Nephron (organoid): ENCODE results near the gene B4GALT1.
A peak's percentile ranks its signal among the peaks of the same experiment; 100 is the strongest.
"Not testable (repeated sequence)": the region's sequence is repeated elsewhere in the genome, so short reads cannot be mapped to it uniquely, and the experiment has no call there.

Experiments used
- H3K27ac Mint-ChIP-seq, 3 experiments: 2 replicates each; pipeline ENCODE4 v1.8.0; 2020; ENCODE audit warnings: mixed read lengths in 3 of 3, mild to moderate bottlenecking in 2 of 3, moderate library complexity in 1 of 3
- H3K27me3 Mint-ChIP-seq: 2 replicates; pipeline ENCODE4 v1.8.0; 2021; ENCODE audit warnings: low read depth, mild to moderate bottlenecking, moderate library complexity, mixed read lengths
- H3K36me3 Mint-ChIP-seq: 2 replicates; pipeline ENCODE4 v1.8.0; 2020; ENCODE audit warnings: low read depth, mixed read lengths
- H3K4me1 Mint-ChIP-seq: 2 replicates; pipeline ENCODE4 v1.8.0; 2020; ENCODE audit warnings: mixed read lengths
- H3K4me3 Mint-ChIP-seq, 3 experiments: 2 replicates each; pipeline ENCODE4 v1.8.0; 2020; ENCODE audit warnings: mild to moderate bottlenecking in 3 of 3, mixed read lengths in 3 of 3, moderate library complexity in 2 of 3
- H3K9me3 Mint-ChIP-seq: 2 replicates; pipeline ENCODE4 v1.8.0; 2020; ENCODE audit warnings: mixed read lengths
- TF ChIP-seq, protein P1 (sequence below), 3 experiments: fragments of 200-600 bp; sonication (generic); IDR thresholded peaks; one replicate each; pipeline ENCODE4 v1.5.0; 2021; ENCODE audit warnings: antibody characterized with exemption in 3 of 3; ENCODE audit not compliant: unreplicated experiment in 3 of 3

Gene B4GALT1

DNA sequence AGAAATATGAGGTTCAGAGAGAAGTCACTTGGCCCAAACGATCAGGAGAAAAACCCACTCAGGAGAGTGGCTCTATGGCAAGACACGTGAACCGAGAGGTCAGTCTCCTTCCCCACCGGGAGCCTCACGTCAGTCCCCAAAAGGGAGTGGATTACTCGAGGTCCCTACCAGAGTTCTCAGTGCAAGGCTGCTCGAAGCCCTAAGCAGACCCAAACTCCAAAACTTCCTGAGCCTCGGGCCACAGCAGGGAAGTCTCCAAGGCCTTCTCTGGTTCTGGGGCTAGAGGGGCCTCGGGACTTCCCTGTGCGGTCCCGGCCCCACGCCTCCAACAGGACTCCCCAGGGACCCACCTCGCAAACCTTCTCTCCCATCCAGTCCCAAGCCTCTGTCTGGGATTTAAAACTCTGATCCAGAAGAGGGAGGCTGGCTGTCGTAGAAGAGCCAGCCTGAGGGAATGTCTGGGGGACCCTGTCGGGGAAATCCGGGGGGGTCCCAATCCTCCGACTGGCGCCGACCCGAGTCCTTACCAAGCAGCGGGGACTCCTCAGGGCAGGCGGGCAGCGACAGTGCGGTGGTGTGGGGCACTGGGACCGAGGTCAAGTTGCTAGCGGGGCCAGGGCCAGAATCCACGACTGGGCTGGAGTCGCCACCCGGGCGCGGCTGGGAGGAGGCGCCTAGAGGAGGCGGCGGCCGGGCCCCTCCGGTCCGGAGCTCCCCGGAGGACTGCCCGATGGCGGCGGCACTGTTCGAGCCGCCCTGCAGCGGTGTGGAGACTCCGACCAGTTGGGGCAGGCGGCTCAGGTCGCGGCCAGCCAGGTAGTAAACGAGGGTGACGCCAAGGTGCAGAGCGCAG is 679 bp downstream of the B4GALT1 start:
- TF ChIP-seq, protein P1, sequence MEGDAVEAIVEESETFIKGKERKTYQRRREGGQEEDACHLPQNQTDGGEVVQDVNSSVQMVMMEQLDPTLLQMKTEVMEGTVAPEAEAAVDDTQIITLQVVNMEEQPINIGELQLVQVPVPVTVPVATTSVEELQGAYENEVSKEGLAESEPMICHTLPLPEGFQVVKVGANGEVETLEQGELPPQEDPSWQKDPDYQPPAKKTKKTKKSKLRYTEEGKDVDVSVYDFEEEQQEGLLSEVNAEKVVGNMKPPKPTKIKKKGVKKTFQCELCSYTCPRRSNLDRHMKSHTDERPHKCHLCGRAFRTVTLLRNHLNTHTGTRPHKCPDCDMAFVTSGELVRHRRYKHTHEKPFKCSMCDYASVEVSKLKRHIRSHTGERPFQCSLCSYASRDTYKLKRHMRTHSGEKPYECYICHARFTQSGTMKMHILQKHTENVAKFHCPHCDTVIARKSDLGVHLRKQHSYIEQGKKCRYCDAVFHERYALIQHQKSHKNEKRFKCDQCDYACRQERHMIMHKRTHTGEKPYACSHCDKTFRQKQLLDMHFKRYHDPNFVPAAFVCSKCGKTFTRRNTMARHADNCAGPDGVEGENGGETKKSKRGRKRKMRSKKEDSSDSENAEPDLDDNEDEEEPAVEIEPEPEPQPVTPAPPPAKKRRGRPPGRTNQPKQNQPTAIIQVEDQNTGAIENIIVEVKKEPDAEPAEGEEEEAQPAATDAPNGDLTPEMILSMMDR (IDR thresholded peaks at IDR 0.05; ENCODE audit: unreplicated experiment in 3 of 3): no peak
- no peaks in the 10 kb centered on the region for H3K36me3 Mint-ChIP-seq
- peak overlapping the region; percentile 91 to 96 (median 92) for H3K4me3 Mint-ChIP-seq
- no peaks in the 10 kb centered on the region for H3K9me3 Mint-ChIP-seq
- peak overlapping the region; percentile 83 to 99 (median 98) for H3K27ac Mint-ChIP-seq
- H3K27me3 Mint-ChIP-seq: peaks cover 4% of the 10 kb centered on the region
- H3K4me1 Mint-ChIP-seq: peaks cover 65% of the 10 kb centered on the region

DNA sequence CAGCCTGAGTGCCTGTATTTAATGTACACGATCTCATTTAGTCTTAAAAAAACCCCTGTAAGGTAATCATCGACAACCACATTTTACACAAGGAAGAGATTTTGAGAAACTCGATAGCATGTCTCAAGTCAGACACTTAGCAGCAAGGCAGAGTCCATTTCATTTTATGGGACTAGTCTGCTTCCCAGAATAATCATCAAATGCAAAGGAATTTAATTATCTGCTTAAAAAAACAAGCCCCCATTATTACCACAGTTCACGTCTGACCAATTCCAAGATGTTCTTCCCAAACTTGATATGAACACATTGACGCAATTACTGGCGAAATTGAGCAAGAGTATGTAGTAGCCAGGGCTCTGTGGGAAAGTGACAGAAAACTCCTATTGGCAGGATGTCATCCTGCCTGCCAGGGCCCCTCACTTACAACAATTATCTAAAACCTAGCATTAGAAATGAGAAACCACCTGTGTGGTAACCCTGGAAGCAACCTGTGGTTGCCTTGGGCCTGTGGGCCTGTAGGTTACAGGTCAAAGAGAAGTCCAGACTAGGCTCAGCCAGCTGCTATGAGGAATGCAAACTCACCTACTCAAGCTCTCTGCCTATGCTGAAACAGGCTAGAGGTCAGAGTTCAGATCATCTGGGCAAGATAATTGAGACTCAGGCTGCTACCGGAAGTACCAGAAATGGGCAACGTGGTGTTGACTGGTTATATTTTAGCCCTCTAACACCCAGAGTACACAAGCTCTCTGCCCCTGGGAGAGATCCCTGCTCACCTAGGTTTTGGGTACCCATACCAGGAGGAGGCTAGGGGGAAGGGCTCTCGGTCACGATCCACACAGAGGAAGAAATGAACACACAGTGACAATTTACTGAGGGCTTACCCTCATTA is 1.6 kb downstream of the B4GALT1 start:
- peak overlapping the region; percentile 91 to 96 (median 92) for H3K4me3 Mint-ChIP-seq
- H3K4me1 Mint-ChIP-seq: peaks cover 67% of the 10 kb centered on the region
- peaks cover 4% of the 10 kb centered on the region for H3K27me3 Mint-ChIP-seq
- peak overlapping the region; percentile 83 to 99 (median 98) for H3K27ac Mint-ChIP-seq
- TF ChIP-seq, protein P1 (IDR thresholded peaks at IDR 0.05; ENCODE audit: unreplicated experiment in 3 of 3): no peak
- no peaks in the 10 kb centered on the region for H3K36me3 Mint-ChIP-seq
- no peaks in the 10 kb centered on the region for H3K9me3 Mint-ChIP-seq

DNA sequence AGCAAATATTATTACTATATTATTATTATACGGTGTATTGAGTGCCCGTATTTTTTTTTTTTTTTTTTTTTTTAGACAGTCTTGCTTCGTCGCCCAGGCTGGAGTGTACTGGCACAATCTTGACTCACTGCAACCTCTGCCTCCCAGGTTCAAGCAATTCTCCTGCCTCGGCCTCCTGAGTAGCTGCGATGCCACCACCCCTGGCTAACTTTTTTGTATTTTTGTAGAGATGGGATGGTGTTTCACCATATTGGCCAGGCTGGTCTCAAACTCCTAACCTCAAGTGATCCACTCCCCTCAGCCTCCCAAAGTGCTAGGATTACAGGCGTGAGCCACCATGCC is 2.2 kb downstream of the B4GALT1 start:
- Mint-ChIP-seq H3K4me1 (peaks cover 67% of the 10 kb centered on the region), H3K4me3 (peak overlapping the region; percentile 91 to 96 (median 92)), H3K27ac (peak overlapping the region; percentile 83 to 99 (median 98))
- not testable (repeated sequence) for H3K9me3 Mint-ChIP-seq, H3K36me3 Mint-ChIP-seq, H3K27me3 Mint-ChIP-seq

DNA sequence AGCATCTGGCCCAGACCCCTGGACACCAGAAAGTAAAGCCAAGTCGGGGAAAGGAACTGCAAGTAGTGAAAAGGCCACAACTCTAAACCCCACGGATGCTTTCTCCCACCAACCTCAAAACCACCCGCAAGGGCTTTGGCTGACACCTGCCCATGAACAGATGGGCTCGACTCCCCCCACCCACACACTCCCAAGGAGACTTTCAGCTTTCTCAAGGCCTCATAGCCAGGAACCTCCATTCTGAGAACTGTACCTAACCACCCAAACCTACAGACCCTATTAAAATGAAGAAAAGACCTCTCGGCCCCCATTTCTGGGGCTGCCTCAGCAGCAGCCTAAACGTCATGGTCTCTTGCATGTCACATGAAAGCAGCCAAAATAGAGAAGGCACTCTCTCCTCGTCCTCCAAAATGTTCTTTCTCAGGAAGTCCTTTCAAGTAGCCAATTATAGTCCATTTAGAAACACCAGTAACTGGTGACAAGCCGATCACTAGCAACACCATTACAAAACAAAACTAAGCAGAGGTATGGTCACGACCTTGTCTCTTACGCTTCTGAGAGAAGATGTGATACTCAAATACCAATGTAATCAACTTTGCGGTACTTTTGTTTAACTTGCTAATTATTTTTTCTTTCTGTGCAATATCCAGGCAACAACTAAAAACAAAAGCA is 2.9 kb downstream of the B4GALT1 start:
- no peaks in the 10 kb centered on the region for H3K27me3 Mint-ChIP-seq
- H3K27ac Mint-ChIP-seq: peak overlapping the region; percentile 80 to 99 (median 86)
- H3K4me1 Mint-ChIP-seq: peaks cover 73% of the 10 kb centered on the region
- H3K36me3 Mint-ChIP-seq: no peaks in the 10 kb centered on the region
- H3K9me3 Mint-ChIP-seq: no peaks in the 10 kb centered on the region
- peak overlapping the region; percentile 65 to 84 (median 76) for H3K4me3 Mint-ChIP-seq
- TF ChIP-seq, protein P1 (IDR thresholded peaks at IDR 0.05; ENCODE audit: unreplicated experiment in 3 of 3): no peak

DNA sequence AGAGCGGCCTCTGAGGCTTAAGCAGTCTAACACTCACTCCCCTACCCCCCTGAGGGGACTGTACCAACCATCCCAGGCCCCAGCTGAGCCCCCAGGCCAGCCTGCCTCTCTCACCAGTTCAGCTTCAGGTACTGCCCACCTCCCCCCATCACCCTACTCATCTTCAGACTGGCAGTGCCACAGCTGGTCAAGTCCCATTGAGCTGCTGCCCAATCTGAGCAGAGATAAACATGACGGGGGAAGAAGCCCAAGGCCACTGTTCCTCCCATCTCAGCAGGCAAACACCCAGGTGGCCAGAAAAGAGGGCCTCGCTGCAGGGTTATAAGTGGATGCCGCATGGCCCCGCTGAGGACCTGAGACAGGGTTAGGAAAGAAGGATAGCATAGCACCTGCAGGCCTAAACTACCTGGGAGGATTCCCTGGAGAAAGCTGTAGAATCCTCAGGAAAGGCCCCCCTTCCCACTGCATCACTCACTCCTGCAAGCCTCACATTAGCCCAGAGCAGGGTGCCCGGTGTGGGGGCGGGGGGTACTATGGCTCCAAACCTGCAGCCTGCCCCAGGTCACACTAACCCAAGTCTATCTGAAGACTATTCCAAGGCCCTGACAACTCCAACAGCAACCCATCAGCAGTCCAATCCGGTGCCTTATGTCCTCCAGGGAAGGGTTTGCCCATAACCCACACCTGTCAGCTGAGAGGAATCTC is 3.6 kb downstream of the B4GALT1 start:
- TF ChIP-seq, protein P1 (IDR thresholded peaks at IDR 0.05; ENCODE audit: unreplicated experiment in 3 of 3): no peak
- Mint-ChIP-seq H3K36me3 (no peaks in the 10 kb centered on the region), H3K27me3 (no peaks in the 10 kb centered on the region), H3K4me3 (peak overlapping the region; percentile 65 to 84 (median 76)), H3K9me3 (no peaks in the 10 kb centered on the region), H3K4me1 (peaks cover 76% of the 10 kb centered on the region), H3K27ac (peak overlapping the region; percentile 80 to 99 (median 86))
